Measurements from ENCODE around the gene RNF14.
A peak's percentile ranks its signal among the peaks of the same experiment; 100 is the strongest.

Gene RNF14

GRCh38 chr5:141945511-141946051 is 23.3 kb upstream of the RNF14 start:
- Histone ChIP-seq H3K36me3 (ENCODE audit: control insufficient read depth in 5 of 5, insufficient read depth in 5 of 5, low read length in 5 of 5) (peaks cover 0 to 36% (median 30%) of the 10 kb centered on the region in 5 donors), H3K9me3 (ENCODE audit: control insufficient read depth in 5 of 5, low read length in 5 of 5) (no peaks in the 10 kb centered on the region), H3K9ac (ENCODE audit: low read length in 5 of 5) (peak overlapping the region in 2 of 5 donors; percentile 13 to 37), H3K4me1 (ENCODE audit: control insufficient read depth in 5 of 5, insufficient read depth in 5 of 5, low read length in 5 of 5) (peaks cover 21 to 76% (median 38%) of the 10 kb centered on the region in 5 donors), H3K4me3 (ENCODE audit: low read depth in 1 of 5, low read length in 5 of 5) (no peak overlapping the region), H3K27ac (ENCODE audit: low read depth, low read length) (peak overlapping the region; percentile 14), H3K27me3 (ENCODE audit: control insufficient read depth in 5 of 5, insufficient read depth in 4 of 5, low read length in 5 of 5) (peaks cover 0 to 12% (median 7%) of the 10 kb centered on the region in 5 donors)

GRCh38 chr5:141947316-141947715 is 21.6 kb upstream of the RNF14 start:
- H3K9me3 ChIP-seq (ENCODE audit: control insufficient read depth in 5 of 5, low read length in 5 of 5): no peaks in the 10 kb centered on the region
- peaks cover 0 to 15% (median 8%) of the 10 kb centered on the region in 5 donors for H3K27me3 ChIP-seq (ENCODE audit: control insufficient read depth in 5 of 5, insufficient read depth in 4 of 5, low read length in 5 of 5)
- no peak overlapping the region for H3K27ac ChIP-seq (ENCODE audit: low read depth, low read length)
- H3K4me3 ChIP-seq (ENCODE audit: low read depth in 1 of 5, low read length in 5 of 5): no peak overlapping the region
- H3K4me1 ChIP-seq (ENCODE audit: control insufficient read depth in 5 of 5, insufficient read depth in 5 of 5, low read length in 5 of 5): peaks cover 14 to 76% (median 26%) of the 10 kb centered on the region in 5 donors
- H3K36me3 ChIP-seq (ENCODE audit: control insufficient read depth in 5 of 5, insufficient read depth in 5 of 5, low read length in 5 of 5): peaks cover 0 to 37% (median 30%) of the 10 kb centered on the region in 5 donors
- peak overlapping the region in 1 of 5 donors; percentile 31 for H3K9ac ChIP-seq (ENCODE audit: low read length in 5 of 5)

DNA sequence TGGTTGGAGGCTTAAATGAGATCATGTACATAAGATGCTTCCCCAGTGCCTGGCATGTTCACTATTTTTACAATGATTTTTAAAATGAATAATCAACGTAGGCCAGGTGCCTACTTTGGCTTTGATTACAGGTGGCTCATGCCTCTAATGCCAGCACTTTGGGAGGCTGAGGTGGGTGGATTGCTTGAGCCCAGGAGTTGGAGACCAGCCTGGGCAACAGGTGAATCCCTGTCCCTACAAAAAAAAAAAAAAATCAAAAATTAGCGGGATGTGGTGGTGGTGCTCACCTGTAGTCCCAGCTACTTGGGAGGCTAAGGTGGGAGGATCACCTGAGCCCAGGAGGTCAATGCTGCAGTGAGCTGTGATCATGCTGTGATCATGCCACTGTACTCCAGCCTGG is 20.1 kb upstream of the RNF14 start:
- Histone ChIP-seq H3K4me1 (ENCODE audit: control insufficient read depth in 5 of 5, insufficient read depth in 5 of 5, low read length in 5 of 5) (peaks cover 16 to 84% (median 28%) of the 10 kb centered on the region in 5 donors), H3K4me3 (ENCODE audit: low read depth in 1 of 5, low read length in 5 of 5) (no peak overlapping the region), H3K27me3 (ENCODE audit: control insufficient read depth in 5 of 5, insufficient read depth in 4 of 5, low read length in 5 of 5) (peaks cover 0 to 20% (median 8%) of the 10 kb centered on the region in 5 donors), H3K27ac (ENCODE audit: low read depth, low read length) (no peak overlapping the region), H3K9me3 (ENCODE audit: control insufficient read depth in 5 of 5, low read length in 5 of 5) (no peaks in the 10 kb centered on the region), H3K36me3 (ENCODE audit: control insufficient read depth in 5 of 5, insufficient read depth in 5 of 5, low read length in 5 of 5) (peaks cover 0 to 39% (median 30%) of the 10 kb centered on the region in 5 donors), H3K9ac (ENCODE audit: low read length in 5 of 5) (no peak overlapping the region)

DNA sequence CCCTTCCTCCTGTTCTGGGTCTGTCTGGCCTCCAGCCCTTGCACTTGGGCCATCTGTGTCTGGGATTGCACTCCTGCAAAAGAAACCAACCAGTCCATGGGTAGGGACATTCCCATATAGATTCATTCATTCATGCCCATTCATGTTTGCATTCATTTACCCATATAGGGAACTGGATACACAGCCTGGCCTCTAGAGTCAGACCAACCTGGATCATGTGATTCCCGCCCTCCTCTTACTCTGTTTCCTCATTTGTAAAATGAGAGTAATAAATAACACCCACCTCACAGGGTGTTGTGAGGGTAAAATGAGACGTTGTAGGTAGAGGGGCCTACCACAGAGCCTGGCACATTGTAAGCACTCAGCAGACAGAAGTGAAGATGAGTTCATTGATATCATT is 19.4 kb upstream of the RNF14 start:
- peaks cover 16 to 91% (median 28%) of the 10 kb centered on the region in 5 donors for H3K4me1 ChIP-seq (ENCODE audit: control insufficient read depth in 5 of 5, insufficient read depth in 5 of 5, low read length in 5 of 5)
- no peak overlapping the region for H3K4me3 ChIP-seq (ENCODE audit: low read depth in 1 of 5, low read length in 5 of 5)
- H3K9ac ChIP-seq (ENCODE audit: low read length in 5 of 5): no peak overlapping the region
- H3K27ac ChIP-seq (ENCODE audit: low read depth, low read length): no peak overlapping the region
- peaks cover 0 to 39% (median 24%) of the 10 kb centered on the region in 5 donors for H3K36me3 ChIP-seq (ENCODE audit: control insufficient read depth in 5 of 5, insufficient read depth in 5 of 5, low read length in 5 of 5)
- no peaks in the 10 kb centered on the region for H3K9me3 ChIP-seq (ENCODE audit: control insufficient read depth in 5 of 5, low read length in 5 of 5)
- H3K27me3 ChIP-seq (ENCODE audit: control insufficient read depth in 5 of 5, insufficient read depth in 4 of 5, low read length in 5 of 5): peaks cover 0 to 20% (median 8%) of the 10 kb centered on the region in 5 donors

DNA sequence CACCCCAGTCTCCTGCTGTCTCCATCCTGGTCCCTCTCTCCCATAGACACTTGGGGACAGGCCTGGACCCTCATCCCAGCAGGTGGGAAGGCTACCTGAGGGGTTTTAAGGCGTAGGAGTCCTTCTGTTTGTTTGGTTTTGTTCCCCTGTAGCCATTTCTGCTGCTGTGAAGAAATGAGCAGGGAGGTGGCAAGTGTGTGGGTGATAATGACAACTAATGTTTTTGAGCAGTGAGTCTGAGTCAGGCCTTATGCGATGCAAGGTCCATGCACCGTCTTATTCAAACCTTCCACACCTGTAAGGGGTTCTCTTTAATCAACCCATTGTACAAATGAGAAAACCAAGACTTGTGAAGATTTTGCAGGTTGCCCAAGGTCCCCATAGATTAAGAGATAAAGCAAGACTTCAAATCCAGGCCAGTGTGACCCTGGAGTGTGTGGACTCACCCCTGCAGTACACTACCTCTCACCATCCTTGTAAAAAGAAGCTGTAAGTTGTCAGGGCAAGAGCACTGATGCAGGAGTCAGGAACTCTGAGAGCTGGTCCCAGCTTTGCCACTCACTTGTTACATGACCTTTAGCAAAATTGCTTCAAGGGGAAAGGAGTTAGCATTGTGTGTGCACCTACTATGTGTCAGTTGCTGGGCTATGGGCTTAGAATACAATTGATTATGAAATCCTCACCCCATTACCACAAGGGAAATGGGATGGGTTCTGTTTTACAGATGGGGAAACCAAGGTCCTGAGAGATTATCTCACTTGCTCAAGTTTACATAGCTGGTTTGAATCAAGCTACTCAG is 18.5 kb upstream of the RNF14 start:
- H3K9me3 ChIP-seq (ENCODE audit: control insufficient read depth in 5 of 5, low read length in 5 of 5): no peaks in the 10 kb centered on the region
- no peak overlapping the region for H3K9ac ChIP-seq (ENCODE audit: low read length in 5 of 5)
- peaks cover 0 to 34% (median 19%) of the 10 kb centered on the region in 5 donors for H3K36me3 ChIP-seq (ENCODE audit: control insufficient read depth in 5 of 5, insufficient read depth in 5 of 5, low read length in 5 of 5)
- H3K4me3 ChIP-seq (ENCODE audit: low read depth in 1 of 5, low read length in 5 of 5): no peak overlapping the region
- peaks cover 16 to 97% (median 33%) of the 10 kb centered on the region in 5 donors for H3K4me1 ChIP-seq (ENCODE audit: control insufficient read depth in 5 of 5, insufficient read depth in 5 of 5, low read length in 5 of 5)
- peaks cover 0 to 19% (median 8%) of the 10 kb centered on the region in 5 donors for H3K27me3 ChIP-seq (ENCODE audit: control insufficient read depth in 5 of 5, insufficient read depth in 4 of 5, low read length in 5 of 5)
- peak overlapping the region; percentile 53 for H3K27ac ChIP-seq (ENCODE audit: low read depth, low read length)

DNA sequence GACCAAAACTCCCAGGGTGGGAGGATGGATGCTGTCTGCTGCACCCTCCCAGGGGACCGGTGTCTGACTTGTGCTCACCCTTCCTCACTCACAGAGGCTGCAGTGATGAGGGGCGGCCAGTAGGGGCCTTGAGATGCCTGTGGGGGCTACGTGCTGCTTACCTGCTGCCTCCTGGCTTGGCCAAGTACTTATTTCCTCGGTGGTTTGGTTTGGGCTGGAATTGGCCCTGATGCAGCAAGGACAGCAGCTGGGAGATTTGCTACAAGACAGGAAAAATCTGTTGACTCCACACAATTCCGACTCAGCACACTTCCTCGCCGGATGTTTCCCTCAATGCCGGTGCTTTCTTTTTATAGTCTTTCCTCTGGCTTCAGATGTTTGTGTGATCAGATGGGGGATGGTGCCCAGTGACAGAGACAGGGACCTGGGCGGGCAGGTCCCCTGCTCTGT is 17.5 kb upstream of the RNF14 start:
- Histone ChIP-seq H3K4me1 (ENCODE audit: control insufficient read depth in 5 of 5, insufficient read depth in 5 of 5, low read length in 5 of 5) (peaks cover 8 to 97% (median 33%) of the 10 kb centered on the region in 5 donors), H3K4me3 (ENCODE audit: low read depth in 1 of 5, low read length in 5 of 5) (peak overlapping the region in 3 of 5 donors; percentile 30 to 76 (median 67)), H3K27me3 (ENCODE audit: control insufficient read depth in 5 of 5, insufficient read depth in 4 of 5, low read length in 5 of 5) (peaks cover 0 to 17% (median 5%) of the 10 kb centered on the region in 5 donors), H3K27ac (ENCODE audit: low read depth, low read length) (peak overlapping the region; percentile 53), H3K9me3 (ENCODE audit: control insufficient read depth in 5 of 5, low read length in 5 of 5) (no peaks in the 10 kb centered on the region), H3K9ac (ENCODE audit: low read length in 5 of 5) (no peak overlapping the region), H3K36me3 (ENCODE audit: control insufficient read depth in 5 of 5, insufficient read depth in 5 of 5, low read length in 5 of 5) (peaks cover 0 to 31% (median 22%) of the 10 kb centered on the region in 5 donors)

DNA sequence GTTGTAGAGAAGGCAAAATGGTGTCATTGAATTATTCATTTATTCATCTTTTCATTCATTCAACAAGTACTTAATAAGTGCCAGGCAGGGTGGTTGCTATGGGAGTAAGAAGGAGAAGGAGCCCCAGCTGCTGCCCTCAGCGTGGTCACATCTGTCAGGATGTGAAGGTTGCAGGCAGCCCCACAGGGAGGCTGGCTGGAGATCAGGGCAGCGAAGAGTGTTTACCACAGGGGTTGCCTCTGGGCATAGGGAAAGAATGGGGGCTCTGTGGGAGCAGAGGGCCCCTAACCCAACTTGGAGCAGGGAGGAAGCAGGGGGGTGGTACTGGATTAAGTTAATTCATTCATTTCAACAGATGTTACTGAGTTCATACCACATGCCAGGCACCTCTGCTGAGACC is 16.9 kb upstream of the RNF14 start:
- no peaks in the 10 kb centered on the region for H3K9me3 ChIP-seq (ENCODE audit: control insufficient read depth in 5 of 5, low read length in 5 of 5)
- peaks cover 0 to 31% (median 22%) of the 10 kb centered on the region in 5 donors for H3K36me3 ChIP-seq (ENCODE audit: control insufficient read depth in 5 of 5, insufficient read depth in 5 of 5, low read length in 5 of 5)
- H3K27ac ChIP-seq (ENCODE audit: low read depth, low read length): peak overlapping the region; percentile 53
- H3K9ac ChIP-seq (ENCODE audit: low read length in 5 of 5): no peak overlapping the region
- peaks cover 6 to 99% (median 33%) of the 10 kb centered on the region in 5 donors for H3K4me1 ChIP-seq (ENCODE audit: control insufficient read depth in 5 of 5, insufficient read depth in 5 of 5, low read length in 5 of 5)
- peak overlapping the region in 3 of 5 donors; percentile 40 to 76 (median 67) for H3K4me3 ChIP-seq (ENCODE audit: low read depth in 1 of 5, low read length in 5 of 5)
- peaks cover 0 to 17% (median 2%) of the 10 kb centered on the region in 5 donors for H3K27me3 ChIP-seq (ENCODE audit: control insufficient read depth in 5 of 5, insufficient read depth in 4 of 5, low read length in 5 of 5)

DNA sequence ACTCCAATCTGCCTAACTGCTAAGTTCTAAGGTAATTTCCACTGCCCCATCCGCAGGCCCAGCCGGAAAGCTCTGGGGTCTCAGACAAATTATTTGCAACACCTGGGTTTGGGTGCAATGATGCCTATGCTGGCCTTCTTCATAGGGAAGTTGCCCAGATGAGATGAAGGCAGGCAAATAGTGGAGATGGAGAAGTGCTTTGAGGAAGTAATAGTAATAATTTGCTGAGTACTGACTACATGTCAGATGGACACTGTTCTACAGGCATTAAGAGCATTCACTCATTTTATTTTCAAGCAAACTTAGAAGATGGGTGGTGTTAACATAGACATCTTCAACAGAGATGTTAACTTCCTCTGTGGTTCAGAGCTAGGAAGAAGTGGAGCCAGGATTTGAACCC is 14.7 kb upstream of the RNF14 start:
- Histone ChIP-seq H3K4me1 (ENCODE audit: control insufficient read depth in 5 of 5, insufficient read depth in 5 of 5, low read length in 5 of 5) (peaks cover 11 to 99% (median 41%) of the 10 kb centered on the region in 5 donors), H3K27ac (ENCODE audit: low read depth, low read length) (peak overlapping the region; percentile 53), H3K4me3 (ENCODE audit: low read depth in 1 of 5, low read length in 5 of 5) (peak overlapping the region in 4 of 5 donors; percentile 46 to 76 (median 66))

GRCh38 chr5:141957367-141957996 is 11.4 kb upstream of the RNF14 start:
- H3K9me3 ChIP-seq (ENCODE audit: control insufficient read depth in 5 of 5, low read length in 5 of 5): no peaks in the 10 kb centered on the region
- peaks cover 0 to 2% (median 0%) of the 10 kb centered on the region in 5 donors for H3K36me3 ChIP-seq (ENCODE audit: control insufficient read depth in 5 of 5, insufficient read depth in 5 of 5, low read length in 5 of 5)
- H3K4me3 ChIP-seq (ENCODE audit: low read depth in 1 of 5, low read length in 5 of 5): peak overlapping the region in 4 of 5 donors; percentile 63 to 76 (median 66)
- H3K4me1 ChIP-seq (ENCODE audit: control insufficient read depth in 5 of 5, insufficient read depth in 5 of 5, low read length in 5 of 5): peaks cover 8 to 88% (median 57%) of the 10 kb centered on the region in 5 donors
- H3K27ac ChIP-seq (ENCODE audit: low read depth, low read length): peak overlapping the region; percentile 61
- peak overlapping the region in 3 of 5 donors; percentile 6 to 60 (median 52) for H3K9ac ChIP-seq (ENCODE audit: low read length in 5 of 5)
- peaks cover 0 to 9% (median 2%) of the 10 kb centered on the region in 5 donors for H3K27me3 ChIP-seq (ENCODE audit: control insufficient read depth in 5 of 5, insufficient read depth in 4 of 5, low read length in 5 of 5)

More for the DNA sequence above, 14.7 kb upstream of the RNF14 start:
- peaks cover 0 to 18% (median 11%) of the 10 kb centered on the region in 5 donors for H3K36me3 ChIP-seq (ENCODE audit: control insufficient read depth in 5 of 5, insufficient read depth in 5 of 5, low read length in 5 of 5)
- peaks cover 0 to 11% (median under 1%) of the 10 kb centered on the region in 5 donors for H3K27me3 ChIP-seq (ENCODE audit: control insufficient read depth in 5 of 5, insufficient read depth in 4 of 5, low read length in 5 of 5)
- peak overlapping the region in 1 of 5 donors; percentile 53 for H3K9ac ChIP-seq (ENCODE audit: low read length in 5 of 5)
- H3K9me3 ChIP-seq (ENCODE audit: control insufficient read depth in 5 of 5, low read length in 5 of 5): no peaks in the 10 kb centered on the region

All from subcutaneous abdominal adipose tissue (tissue), 5 donors.